Hepatocyte (in vitro differentiated cells): ENCODE measurements around the gene TOM1L1.

Experiments used
- CTCF ChIP-seq: fragments of 200-600 bp; sonication (generic); IDR thresholded peaks from 2 replicates; pipeline ENCODE4 v1.5.1; 2016; ENCODE audit warnings: antibody characterized with exemption, mild to moderate bottlenecking; ENCODE audit not compliant: poor library complexity
- EZH2 ChIP-seq: fragments of 200-600 bp; sonication (generic); IDR thresholded peaks from 2 replicates; pipeline ENCODE4 v1.6.1; 2016; ENCODE audit warnings: antibody characterized with exemption, mild to moderate bottlenecking, borderline replicate concordance
- EZH2phosphoT487 ChIP-seq: fragments of 200-600 bp; sonication (generic); IDR thresholded peaks from one replicate; pipeline ENCODE4 v1.6.1; 2018; ENCODE audit warnings: antibody characterized with exemption, mild to moderate bottlenecking, low read depth, moderate library complexity; ENCODE audit not compliant: unreplicated experiment, severe bottlenecking

- TF ChIP-seq CTCF (no peak), EZH2 (no peak), EZH2phosphoT487 (no peak)
These were observed 23.9 kb upstream of the TOM1L1 start for GRCh38 chr17:54876656-54877195.
